Measurements from ENCODE around the gene TPP2. TPM values are rescaled to one million over a fixed set of nuclear protein-coding genes. Genes with fewer than 3 reads are reported as not detected.

TPP2 gene
- 30.0 TPM for polyA plus RNA-seq (2013, experiment 1 of 2; ENCODE audit: insufficient read length)
- polyA plus RNA-seq (2013, experiment 2 of 2; ENCODE audit: insufficient read length) = 28.7 TPM

DNA sequence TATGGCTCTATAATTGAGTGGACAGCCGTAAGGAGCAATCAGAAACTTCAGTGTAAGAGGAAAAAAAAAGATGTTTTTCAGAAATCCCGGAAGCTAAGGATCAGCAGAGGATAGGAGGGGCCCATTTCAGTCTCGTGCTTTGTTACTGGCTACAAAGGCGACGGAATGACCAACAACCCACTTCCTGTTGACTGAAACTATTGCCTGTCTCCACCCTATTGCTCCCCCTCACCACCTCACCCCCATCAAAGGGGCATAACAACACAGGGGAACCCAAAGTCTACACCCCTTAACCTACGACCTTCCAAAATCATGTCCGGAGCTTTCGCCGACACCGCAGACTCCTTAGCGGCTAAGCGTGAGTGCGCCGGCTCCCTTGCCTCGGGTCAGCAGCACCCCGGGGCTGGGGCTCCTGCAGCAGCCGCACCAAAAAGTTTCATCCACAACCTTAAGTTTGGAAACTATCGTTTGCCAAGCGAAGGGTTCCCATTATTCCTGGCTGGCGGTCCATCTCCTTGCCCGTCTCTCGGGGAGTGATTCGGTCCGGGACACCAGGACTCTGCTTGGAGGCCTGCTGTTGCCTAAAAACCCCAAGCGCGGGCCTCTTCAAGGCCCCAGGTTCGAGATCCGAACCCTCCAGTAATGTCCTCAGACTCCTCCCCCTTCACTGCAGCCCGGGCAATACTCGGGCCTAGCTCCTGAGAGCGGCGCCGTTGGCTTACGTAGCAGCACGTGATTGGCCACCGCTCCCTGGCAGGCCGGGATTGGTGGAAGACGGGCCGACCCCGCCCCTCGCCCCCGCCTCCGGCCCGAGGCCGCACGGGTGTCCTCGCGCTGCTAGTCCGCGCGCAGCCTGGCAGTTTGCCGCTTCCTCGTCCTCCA, at the start of gene TPP2:
Gene TPP2, plus strand, starts transcription at position 840 of the 882 bp plus-strand sequence. CDS start 53 bp downstream, outside the sequence.
- DNase-seq = peak; percentile 98

DNA sequence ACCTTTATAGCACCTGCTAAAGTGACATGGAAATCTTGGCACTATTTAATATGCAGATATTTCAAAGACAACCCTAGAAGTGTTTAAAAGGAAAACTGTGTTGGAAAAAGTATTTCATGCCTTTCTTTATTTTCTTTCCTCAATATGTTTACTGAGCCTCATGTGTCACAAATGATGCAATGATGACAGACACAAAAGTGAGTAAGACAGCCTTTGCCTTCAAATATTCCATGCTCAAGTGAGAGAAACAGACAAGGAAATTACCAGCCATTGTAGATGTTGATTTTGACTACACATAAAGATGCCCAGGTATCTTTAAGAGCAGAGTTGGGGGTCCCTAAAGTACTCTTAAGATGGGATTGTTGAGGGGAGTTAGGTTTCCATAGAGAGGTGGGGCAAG, 48.0 kb upstream of the TPP2 start:
- DNase-seq = no peak

GRCh38 chr13:102550507-102550906, 46.3 kb upstream of the TPP2 start:
- no peak for DNase-seq

GRCh38 chr13:102555914-102556553, 40.8 kb upstream of the TPP2 start:
- peak; percentile 31 for DNase-seq

- DNase-seq = no peak
Measured at GRCh38 chr13:102556806-102557205, 40.0 kb upstream of the TPP2 start.

- DNase-seq = no peak
Measured at GRCh38 chr13:102558029-102558428, 38.8 kb upstream of the TPP2 start.

- DNase-seq = no peak
Measured at GRCh38 chr13:102561933-102562332, 34.9 kb upstream of the TPP2 start.

DNA sequence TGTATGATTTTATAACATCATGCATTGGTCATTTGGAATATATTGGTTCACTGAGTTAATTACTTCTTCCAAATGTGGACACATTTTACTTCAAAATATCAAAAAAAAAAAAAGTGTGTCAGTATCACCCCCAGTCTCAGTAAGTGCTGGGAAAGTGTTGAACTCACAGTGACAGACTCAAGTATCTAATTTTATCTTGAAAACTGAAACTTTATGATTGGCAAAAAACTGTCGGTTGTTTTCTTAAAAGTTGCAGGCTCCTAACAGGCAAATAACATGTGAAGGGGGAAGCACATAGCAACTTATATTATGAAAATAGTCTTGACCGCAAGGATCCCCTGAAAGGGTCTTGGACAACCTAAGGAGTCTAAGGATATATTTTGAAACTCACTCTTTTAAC, 33.5 kb upstream of the TPP2 start:
- no peak for DNase-seq

DNA sequence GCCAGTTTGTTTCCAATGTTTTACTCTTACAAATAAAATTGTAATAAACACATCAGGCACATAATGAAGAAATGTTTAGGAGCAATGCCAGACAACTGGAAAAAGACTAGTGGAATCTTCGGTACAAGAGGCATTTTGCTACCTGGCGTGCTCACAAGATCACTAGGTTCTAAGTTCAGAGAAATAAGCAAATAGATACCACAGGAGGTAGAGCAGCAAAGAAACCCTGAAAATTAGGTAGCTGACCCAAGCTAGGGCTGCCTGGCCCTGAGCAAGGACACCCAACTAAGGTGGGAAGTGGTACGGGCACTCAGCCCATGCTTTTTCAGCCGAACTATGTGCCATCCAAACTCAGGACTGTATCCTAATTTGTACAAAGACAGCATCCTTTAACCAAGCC, 32.2 kb upstream of the TPP2 start:
- DNase-seq = no peak

DNA sequence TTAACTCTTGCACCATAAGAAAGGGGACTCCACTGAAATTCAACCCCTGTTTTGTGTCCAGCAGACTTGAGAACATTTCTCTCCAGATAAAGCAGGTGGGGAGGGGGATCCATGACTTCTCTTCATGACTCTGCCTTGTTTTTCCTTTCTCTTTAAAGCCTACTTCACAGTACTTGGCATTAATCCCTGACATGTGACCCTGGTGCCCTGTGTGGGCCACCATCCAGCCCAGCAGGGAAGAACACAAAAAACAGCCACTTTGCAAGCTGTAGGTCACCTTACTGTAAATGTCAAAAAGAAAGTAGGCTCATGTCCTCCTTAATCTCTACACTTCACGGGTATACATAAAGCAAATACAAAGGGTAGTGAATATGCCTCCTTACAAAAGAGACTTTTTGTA, 30.3 kb upstream of the TPP2 start:
- no peak for DNase-seq

DNA sequence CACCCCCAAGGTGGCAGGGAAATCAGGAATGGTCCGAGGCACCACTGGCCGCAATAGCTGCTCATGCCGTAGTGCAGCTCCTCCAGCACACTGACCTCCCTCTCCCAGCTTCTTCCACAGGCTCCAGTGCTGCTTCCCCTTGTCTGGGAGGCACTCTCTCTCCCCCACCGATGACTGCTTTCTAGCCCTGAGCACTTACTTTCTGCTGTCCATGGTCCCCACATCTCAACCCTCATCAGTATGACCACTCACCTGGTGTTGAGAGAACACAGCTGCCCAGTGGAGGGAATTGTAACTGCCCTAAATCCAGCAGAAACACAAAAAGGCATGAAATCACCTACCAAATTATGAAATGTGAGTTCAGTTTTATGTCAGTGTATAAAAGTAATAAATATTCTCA, 28.9 kb upstream of the TPP2 start:
- DNase-seq = no peak

GRCh38 chr13:102569488-102569887, 27.3 kb upstream of the TPP2 start:
- peak; percentile 61 for DNase-seq

GRCh38 chr13:102571075-102571474, 25.7 kb upstream of the TPP2 start:
- no peak for DNase-seq

- no peak for DNase-seq
Measured at GRCh38 chr13:102572323-102572722, 24.5 kb upstream of the TPP2 start.

GRCh38 chr13:102580552-102581169, 16.1 kb upstream of the TPP2 start:
- DNase-seq = peak; percentile 60

- no peak for DNase-seq
Measured at GRCh38 chr13:102582256-102582655, 14.5 kb upstream of the TPP2 start.

DNA sequence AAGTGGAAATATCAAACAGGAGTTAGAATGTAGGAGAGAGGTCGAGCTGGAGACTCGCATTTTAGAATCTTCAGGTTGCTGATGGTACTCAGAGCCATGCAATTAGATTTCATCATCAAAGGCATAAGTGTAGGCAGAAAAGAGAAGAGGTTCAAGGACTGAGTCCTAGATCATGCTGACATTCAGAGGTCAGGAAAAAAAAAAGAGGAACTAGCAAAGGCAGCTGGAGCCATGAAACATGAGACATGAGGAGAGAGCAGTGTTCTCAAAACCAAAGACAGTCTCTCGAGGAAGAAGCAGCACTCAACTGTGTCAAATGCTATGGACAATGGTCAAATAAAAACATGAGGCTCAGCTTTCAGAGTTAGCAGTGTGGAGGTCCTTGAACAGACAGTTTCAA, 12.4 kb upstream of the TPP2 start:
- DNase-seq = no peak

DNA sequence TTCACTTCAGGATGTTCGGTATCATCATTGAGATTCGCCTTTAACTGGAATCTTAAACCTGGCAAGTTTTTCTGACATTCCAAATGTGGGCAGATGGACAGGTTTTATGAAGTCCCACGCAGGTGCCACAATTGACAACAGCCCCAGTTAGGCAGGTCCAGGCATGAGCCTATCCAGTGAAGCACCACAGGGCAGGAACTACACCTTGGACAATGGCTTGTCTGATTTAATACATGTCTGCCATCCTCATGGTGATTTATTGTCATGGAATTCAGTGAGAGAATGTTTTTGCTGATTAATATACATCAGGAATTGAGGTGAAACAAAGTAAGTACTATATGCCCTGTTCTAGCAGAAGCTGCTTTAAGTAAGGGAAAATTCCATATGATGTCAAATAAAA, 10.2 kb upstream of the TPP2 start:
- no peak for DNase-seq

DNA sequence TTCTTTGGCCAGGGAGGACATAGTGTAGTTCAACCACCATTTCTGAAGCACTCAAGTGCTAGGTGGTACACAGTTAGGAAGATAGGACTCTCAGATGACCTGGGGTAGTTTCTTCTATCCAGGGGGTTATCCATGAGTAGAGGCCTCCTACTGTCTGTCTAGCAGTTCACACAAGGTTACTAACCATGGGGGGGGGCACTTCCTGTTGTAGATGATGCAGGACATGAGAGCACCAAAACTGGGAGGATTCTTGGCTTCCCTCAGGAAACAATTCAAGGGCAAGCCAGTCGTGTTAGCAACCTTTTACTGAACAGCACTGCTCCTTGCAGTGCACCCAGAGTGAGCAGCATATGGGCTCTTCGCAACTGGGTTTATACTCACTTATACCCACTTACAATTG, 8.9 kb upstream of the TPP2 start:
- DNase-seq = no peak

GRCh38 chr13:102589301-102589822, 7.4 kb upstream of the TPP2 start:
- DNase-seq = peak; percentile 42

DNA sequence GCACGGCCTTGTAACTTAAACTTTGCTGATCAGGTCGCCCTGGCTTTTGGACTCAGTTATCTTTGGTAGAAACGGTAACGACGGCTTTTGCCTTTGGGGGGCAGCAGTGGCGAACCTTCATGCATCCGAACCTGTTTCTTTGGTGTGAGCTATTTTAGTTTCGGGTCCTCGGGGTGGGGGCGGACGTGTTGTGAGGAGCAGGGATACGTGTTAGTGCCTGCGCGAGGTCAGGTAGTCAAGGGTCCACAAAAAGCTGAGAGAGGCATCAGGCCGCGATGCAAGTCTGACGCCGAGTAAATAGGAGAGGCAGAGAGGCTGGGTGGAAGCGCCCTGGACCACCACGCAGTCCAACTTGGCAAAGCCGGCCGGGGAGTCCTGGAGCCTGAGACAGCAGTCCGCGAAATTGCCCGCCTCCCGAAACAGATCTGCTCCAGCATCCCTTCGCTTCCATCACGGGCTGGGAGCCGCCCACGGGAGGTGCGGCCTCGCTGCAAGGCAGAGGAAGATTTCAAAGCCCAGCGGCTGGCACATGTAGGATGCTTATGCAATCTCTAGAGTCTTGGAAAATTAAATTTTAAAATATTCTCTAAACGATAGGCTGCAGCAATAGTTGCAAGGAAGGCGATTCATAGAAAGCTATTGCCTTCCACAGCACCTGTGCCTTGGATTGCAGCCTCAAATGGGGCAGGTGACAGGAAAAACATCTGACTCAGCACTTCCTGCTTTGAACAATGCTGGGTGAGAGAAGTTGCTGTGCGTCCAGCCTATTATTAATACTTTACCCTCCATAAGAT, 4.6 kb upstream of the TPP2 start:
- peak; percentile 68 for DNase-seq

GRCh38 chr13:102593466-102593865, 3.3 kb upstream of the TPP2 start:
- DNase-seq = no peak
